ENCODE measurements around the gene C2orf66.

C2orf66 gene

DNA sequence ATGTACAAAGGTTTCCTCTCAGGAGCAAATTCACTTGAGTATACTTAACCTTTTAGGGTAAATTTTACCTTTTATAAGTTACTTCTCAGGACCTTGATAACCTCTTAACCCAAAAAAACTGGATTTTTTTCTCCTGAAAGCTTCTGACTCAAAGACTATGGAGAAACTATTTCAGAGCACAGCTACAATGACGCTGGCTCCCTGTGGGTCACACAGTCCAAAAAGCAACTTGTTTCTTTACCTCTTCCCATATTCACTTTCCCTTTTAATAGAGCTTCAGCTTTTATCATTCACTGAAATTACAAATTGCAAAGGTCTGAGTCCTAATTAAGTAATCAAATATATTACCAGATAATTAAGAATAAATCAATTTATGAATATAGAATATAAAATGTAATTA lies 42.1 kb downstream of the C2orf66 start:
- no peaks in the 10 kb centered on the region for H3K27me3 ChIP-seq (ENCODE audit: control insufficient read depth, insufficient read depth, low read length)
- no peak overlapping the region for H3K4me3 ChIP-seq (ENCODE audit: low read depth, low read length)
- H3K9me3 ChIP-seq (ENCODE audit: control insufficient read depth, insufficient read depth, low read depth, low read length) = no peaks in the 10 kb centered on the region
- H3K27ac ChIP-seq (ENCODE audit: low read depth, low read length) = no peak overlapping the region
- no peaks in the 10 kb centered on the region for H3K4me1 ChIP-seq (ENCODE audit: control insufficient read depth, insufficient read depth, low read length)
- no peak overlapping the region for H3K9ac ChIP-seq (ENCODE audit: low read length)
- H3K36me3 ChIP-seq (ENCODE audit: control insufficient read depth, insufficient read depth, low read length) = peaks cover 81% of the 10 kb centered on the region

DNA sequence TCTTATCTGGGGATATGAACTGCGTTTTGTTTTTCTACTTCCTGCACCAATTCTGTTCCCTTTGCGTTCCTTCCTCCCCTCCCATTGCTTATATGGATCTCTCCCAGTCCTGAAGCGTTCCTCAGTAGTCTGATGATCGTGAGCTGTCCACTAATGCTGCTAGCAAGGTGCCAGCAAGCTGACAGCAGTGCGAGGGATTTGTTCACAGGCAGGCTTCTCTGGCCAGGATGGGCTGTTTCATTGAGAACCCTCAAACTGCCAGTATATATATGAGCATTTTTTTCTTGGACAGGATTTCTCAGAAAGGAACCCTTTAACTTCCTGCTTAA lies 49.8 kb downstream of the C2orf66 start:
- Histone ChIP-seq H3K27ac (ENCODE audit: low read depth, low read length) (no peak overlapping the region), H3K9ac (ENCODE audit: low read length) (no peak overlapping the region), H3K4me1 (ENCODE audit: control insufficient read depth, insufficient read depth, low read length) (no peaks in the 10 kb centered on the region), H3K36me3 (ENCODE audit: control insufficient read depth, insufficient read depth, low read length) (peaks cover 17% of the 10 kb centered on the region), H3K4me3 (ENCODE audit: low read depth, low read length) (no peak overlapping the region), H3K9me3 (ENCODE audit: control insufficient read depth, insufficient read depth, low read depth, low read length) (no peaks in the 10 kb centered on the region), H3K27me3 (ENCODE audit: control insufficient read depth, insufficient read depth, low read length) (no peaks in the 10 kb centered on the region)

GRCh38 chr2:196758474-196759377 lies 50.4 kb downstream of the C2orf66 start:
- Histone ChIP-seq H3K9ac (ENCODE audit: low read length) (no peak overlapping the region), H3K4me3 (ENCODE audit: low read depth, low read length) (no peak overlapping the region), H3K9me3 (ENCODE audit: control insufficient read depth, insufficient read depth, low read depth, low read length) (no peaks in the 10 kb centered on the region), H3K4me1 (ENCODE audit: control insufficient read depth, insufficient read depth, low read length) (no peaks in the 10 kb centered on the region), H3K36me3 (ENCODE audit: control insufficient read depth, insufficient read depth, low read length) (peaks cover 11% of the 10 kb centered on the region), H3K27ac (ENCODE audit: low read depth, low read length) (no peak overlapping the region), H3K27me3 (ENCODE audit: control insufficient read depth, insufficient read depth, low read length) (no peaks in the 10 kb centered on the region)

Measured in HUES6 (cell line).